Astrocyte of the cerebellum (primary cell): Measurements from ENCODE around the gene NRN1L.
A peak's percentile ranks its signal among the peaks of the same experiment; 100 is the strongest.
"Not testable (repeated sequence)": the region's sequence is repeated elsewhere in the genome, so short reads cannot be mapped to it uniquely, and the experiment has no call there.

ENCODE experiments used
- DNase-seq: peaks from one replicate; pipeline ENCODE4 v3.0.0-alpha.2; 2011; ENCODE audit warnings: low read depth
- H3K4me3 ChIP-seq: 2 replicates; pipeline ENCODE4 v1.5.1; 2011; ENCODE audit warnings: mild to moderate bottlenecking, low read depth, low read length, moderate library complexity
- in situ Hi-C: cut with HindIII; loops from 2 replicates; pipeline ENCODE4 v1.10.0; 2017; ENCODE audit warnings: low sequenced_read_pairs
- TF ChIP-seq, protein P1 (sequence below): IDR thresholded peaks from 2 replicates; pipeline ENCODE4 v1.5.1; 2012; ENCODE audit warnings: low read length, low read depth, moderate library complexity, mild to moderate bottlenecking; ENCODE audit errors: missing control alignments

Gene NRN1L

DNA sequence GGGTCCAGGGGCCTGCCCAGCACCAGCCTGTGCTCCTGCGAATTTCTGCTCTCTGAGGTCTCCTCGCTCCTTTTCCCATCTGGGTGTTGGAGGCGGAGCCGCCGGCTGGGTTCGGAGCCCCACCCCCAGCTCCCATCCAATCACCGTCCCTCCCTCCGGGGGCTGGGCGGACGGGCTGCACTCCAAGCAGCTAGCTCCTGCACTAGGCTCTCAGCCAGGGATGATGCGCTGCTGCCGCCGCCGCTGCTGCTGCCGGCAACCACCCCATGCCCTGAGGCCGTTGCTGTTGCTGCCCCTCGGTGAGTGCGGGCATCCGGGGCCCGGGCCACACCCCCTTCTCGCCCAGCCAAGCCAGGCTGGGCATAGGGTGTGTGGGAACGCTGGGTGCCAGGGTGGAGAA lies at the start of gene NRN1L:
Gene NRN1L (plus strand): TSS at position 202 of the 400 bp plus-strand sequence. CDS start 19 bp downstream, at position 221.
- TF ChIP-seq, protein P1, sequence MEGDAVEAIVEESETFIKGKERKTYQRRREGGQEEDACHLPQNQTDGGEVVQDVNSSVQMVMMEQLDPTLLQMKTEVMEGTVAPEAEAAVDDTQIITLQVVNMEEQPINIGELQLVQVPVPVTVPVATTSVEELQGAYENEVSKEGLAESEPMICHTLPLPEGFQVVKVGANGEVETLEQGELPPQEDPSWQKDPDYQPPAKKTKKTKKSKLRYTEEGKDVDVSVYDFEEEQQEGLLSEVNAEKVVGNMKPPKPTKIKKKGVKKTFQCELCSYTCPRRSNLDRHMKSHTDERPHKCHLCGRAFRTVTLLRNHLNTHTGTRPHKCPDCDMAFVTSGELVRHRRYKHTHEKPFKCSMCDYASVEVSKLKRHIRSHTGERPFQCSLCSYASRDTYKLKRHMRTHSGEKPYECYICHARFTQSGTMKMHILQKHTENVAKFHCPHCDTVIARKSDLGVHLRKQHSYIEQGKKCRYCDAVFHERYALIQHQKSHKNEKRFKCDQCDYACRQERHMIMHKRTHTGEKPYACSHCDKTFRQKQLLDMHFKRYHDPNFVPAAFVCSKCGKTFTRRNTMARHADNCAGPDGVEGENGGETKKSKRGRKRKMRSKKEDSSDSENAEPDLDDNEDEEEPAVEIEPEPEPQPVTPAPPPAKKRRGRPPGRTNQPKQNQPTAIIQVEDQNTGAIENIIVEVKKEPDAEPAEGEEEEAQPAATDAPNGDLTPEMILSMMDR: no peak
- no peak within 1 kb of the TSS for H3K4me3 ChIP-seq
- in situ Hi-C loops: no loop called here
- peak; percentile 69 for DNase-seq

DNA sequence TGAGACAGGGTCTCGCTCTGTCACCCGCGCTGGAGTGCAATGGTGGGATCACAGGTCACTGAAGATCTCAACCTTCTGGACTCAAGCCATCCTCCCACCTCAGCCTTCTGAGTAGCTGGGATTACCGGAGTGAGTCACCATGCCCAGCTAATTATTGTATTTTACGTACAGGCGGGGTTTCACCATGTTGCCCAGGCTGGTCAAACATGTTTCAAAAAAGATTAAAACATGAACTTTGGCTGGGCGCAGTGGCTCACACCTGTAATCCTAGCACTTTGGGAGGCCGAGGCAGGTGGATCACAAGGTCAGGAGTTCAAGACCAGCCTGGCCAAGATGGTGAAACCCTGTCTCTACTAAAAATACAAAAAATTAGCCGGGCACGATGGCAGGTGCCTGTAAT lies 47.5 kb upstream of the NRN1L start:
- in situ Hi-C loops, DNase-seq, H3K4me3 ChIP-seq: not testable (repeated sequence)

DNA sequence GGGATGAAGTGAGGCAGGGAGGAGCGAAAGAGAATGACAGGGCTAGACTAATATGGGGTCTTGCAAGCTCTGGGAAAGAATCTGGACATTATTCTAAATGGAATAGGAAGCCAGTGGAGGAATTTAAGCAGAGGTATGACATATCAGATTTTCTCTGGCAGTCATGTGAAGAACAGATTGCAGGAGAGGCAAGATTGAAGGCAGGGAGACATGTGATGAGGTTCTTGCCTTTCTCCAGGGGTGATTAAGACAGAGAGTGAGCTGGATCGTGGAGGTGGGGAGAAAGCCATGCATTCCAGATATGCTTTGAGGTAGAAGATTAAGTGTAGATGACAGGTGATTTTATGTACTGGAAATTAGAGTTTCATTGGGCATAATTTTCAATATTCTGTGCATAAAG lies 46.9 kb upstream of the NRN1L start:
- H3K4me3 ChIP-seq: no peak overlapping the region

DNA sequence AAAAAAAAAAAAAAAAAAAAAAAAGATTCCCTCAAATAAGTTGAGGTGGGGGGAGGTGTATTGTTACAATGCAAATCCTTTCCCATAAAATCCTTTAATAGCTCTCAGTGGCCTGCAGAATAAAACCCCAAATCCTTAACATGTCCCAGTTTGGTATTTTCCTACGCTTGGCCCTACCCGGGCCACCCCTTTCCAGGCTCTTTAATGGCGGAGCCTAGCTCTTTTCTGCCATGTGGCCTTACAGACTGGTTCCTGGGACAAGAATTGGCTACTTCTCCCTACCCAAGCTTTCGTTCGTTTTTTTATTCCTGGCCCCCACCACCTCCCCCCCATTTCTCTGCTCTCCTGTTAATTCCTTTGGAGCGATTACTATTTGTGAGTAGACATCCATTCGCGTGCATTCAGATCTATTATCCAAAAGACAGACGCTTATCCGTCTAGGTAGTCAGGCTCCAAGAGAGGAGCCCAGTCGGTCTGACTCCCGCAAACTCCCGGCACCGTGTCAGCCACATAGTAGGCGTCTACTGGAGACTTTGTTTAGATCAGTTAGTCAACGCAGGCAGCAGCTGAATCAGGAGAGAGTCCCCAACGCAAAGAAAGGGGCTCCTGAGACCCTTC lies 43.4 kb upstream of the NRN1L start:
- DNase-seq: no peak
- H3K4me3 ChIP-seq: peak overlapping the region; percentile 85
- in situ Hi-C loops: no loop called here
- TF ChIP-seq, protein P1: no peak

More for the DNA sequence above, 46.9 kb upstream of the NRN1L start:
- TF ChIP-seq, protein P1: no peak
- DNase-seq: no peak
- in situ Hi-C loops: no loop called here

DNA sequence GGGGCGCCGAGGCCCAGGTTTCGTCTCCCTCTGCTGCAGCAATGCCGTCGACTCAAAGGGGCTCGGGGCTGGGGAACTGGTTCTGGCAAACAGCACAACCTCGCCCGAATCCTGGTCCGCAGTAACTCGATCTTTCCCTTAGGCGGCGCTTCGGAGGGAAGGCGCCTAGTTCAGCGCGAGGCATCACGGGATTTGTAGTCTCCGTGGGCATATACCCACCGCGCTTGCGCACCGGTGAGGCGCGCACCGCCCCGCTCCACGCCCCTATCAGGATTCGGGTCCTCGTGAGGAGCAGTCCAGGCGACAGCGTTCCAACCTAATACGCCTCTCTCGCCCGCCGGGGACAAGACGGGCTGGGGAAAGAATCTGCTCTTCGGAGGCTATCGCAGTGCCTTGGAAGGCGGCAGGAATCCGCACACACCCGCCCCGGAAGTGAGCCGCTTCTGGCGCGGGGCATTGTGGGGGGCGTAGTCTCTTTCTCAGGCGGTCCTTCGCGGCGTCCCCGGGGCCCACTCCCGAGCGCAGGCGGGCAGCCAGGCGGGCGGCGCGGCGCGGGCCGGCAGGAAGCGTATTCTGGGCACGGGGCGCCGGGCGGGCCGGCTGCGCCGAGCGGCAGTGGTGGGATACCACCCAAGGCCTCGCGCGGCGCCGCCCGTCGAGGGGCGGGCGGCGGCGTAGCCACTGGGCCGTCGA lies 42.7 kb upstream of the NRN1L start, which contains the start of gene THAP11:
Gene THAP11 (plus strand): TSS at position 505 of the 693 bp plus-strand sequence. CDS start 235 bp downstream, outside the sequence.
- in situ Hi-C loops: no loop called here
- H3K4me3 ChIP-seq: peak within 1 kb of the TSS; percentile 85
- peak; percentile 91 for DNase-seq
- TF ChIP-seq, protein P1: peak; percentile 84

DNA sequence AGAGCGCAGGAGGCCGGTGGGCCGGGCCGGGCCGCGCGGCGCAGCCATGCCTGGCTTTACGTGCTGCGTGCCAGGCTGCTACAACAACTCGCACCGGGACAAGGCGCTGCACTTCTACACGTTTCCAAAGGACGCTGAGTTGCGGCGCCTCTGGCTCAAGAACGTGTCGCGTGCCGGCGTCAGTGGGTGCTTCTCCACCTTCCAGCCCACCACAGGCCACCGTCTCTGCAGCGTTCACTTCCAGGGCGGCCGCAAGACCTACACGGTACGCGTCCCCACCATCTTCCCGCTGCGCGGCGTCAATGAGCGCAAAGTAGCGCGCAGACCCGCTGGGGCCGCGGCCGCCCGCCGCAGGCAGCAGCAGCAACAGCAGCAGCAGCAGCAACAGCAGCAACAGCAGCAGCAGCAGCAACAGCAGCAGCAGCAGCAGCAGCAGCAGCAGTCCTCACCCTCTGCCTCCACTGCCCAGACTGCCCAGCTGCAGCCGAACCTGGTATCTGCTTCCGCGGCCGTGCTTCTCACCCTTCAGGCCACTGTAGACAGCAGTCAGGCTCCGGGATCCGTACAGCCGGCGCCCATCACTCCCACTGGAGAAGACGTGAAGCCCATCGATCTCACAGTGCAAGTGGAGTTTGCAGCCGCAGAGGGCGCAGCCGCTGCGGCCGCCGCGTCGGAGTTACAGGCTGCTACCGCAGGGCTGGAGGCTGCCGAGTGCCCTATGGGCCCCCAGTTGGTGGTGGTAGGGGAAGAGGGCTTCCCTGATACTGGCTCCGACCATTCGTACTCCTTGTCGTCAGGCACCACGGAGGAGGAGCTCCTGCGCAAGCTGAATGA lies 42.0 kb upstream of the NRN1L start:
- in situ Hi-C loops: no loop called here
- DNase-seq: no peak
- TF ChIP-seq, protein P1: peak; percentile 46
- peak overlapping the region; percentile 85 for H3K4me3 ChIP-seq

DNA sequence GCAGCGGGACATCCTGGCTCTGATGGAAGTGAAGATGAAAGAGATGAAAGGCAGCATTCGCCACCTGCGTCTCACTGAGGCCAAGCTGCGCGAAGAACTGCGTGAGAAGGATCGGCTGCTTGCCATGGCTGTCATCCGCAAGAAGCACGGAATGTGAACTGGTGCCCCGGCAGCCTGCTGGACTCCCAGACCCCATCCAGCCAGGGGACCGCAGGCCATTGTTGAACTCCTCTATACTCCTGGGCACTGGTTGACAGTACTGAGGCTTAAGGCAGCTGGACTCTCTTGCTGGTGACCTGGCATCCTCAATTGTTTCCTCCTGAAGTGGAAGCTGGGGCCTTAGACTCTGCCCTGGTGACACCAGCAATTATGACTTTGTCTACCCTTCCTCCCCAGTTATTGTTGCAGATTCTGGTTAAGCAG lies 41.3 kb upstream of the NRN1L start:
- TF ChIP-seq, protein P1: no peak
- no peak for DNase-seq
- in situ Hi-C loops: no loop called here
- peak overlapping the region; percentile 85 for H3K4me3 ChIP-seq
